ENCODE data around the gene POLD3. TPM values are rescaled to one million over a fixed set of nuclear protein-coding genes. Genes with fewer than 3 reads are reported as not detected.
A peak's percentile ranks its signal among the peaks of the same experiment; 100 is the strongest.
"Not testable (repeated sequence)": the region's sequence is repeated elsewhere in the genome, so short reads cannot be mapped to it uniquely, and the experiment has no call there.

POLD3 gene
- total RNA-seq, 3 donors from 2014 or later: 18.3 to 32.4 (median 20.6) TPM

DNA sequence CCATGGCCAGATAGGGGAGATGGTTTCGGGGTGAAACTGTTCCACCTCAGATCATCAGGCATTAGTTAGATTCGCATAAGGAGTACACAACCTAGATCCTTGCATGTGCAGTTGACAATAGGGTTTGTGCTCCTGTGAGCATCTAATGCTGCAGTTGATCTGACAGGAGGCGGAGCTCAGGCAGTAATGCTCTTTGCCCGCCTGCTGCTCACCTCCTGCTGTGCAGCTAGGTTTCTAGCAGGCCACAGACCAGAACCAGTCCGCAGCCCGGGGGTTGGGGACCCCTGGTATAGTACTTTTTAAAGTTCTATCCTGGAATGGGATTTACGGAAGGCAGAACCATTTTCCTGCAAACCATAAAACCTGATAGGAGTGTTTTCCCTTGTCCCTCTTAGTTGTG lies 54.6 kb downstream of the POLD3 start:
- H3K4me1 ChIP-seq (ENCODE audit: low read depth): no peaks in the 10 kb centered on the region
- DNase-seq: no peak
- TF ChIP-seq, protein P1, sequence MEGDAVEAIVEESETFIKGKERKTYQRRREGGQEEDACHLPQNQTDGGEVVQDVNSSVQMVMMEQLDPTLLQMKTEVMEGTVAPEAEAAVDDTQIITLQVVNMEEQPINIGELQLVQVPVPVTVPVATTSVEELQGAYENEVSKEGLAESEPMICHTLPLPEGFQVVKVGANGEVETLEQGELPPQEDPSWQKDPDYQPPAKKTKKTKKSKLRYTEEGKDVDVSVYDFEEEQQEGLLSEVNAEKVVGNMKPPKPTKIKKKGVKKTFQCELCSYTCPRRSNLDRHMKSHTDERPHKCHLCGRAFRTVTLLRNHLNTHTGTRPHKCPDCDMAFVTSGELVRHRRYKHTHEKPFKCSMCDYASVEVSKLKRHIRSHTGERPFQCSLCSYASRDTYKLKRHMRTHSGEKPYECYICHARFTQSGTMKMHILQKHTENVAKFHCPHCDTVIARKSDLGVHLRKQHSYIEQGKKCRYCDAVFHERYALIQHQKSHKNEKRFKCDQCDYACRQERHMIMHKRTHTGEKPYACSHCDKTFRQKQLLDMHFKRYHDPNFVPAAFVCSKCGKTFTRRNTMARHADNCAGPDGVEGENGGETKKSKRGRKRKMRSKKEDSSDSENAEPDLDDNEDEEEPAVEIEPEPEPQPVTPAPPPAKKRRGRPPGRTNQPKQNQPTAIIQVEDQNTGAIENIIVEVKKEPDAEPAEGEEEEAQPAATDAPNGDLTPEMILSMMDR (IDR thresholded peaks at IDR 0.05): no peak
- H3K9me3 ChIP-seq: no peaks in the 10 kb centered on the region
- intact Hi-C loops (cut with DNase I, micrococcal nuclease): no loop called here
- ATAC-seq: no peak
- no peak overlapping the region for H3K4me3 ChIP-seq
- H3K36me3 ChIP-seq (ENCODE audit: low read depth): no peaks in the 10 kb centered on the region

DNA sequence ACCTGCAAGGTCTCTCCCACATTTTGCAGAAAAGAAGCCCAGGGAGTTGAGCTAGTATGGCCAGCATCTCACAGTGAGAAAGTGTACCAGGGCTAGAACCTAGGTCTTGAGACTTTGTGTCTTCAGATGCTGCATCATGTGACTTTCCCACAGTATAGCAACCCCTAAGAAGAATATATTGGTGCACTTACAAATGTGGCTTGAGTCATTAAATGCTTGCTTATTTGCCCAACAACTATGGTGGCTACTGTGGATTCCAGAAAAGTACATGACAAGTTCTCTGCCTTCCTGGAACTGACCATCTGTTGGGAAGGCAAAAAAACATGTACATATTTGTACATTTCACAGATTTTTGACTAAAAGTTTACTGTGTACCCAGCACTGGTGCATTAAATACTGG lies 55.0 kb downstream of the POLD3 start:
- ATAC-seq (no peak), DNase-seq (no peak)
- TF ChIP-seq, protein P1 (IDR thresholded peaks at IDR 0.05): no peak
- H3K36me3 ChIP-seq (ENCODE audit: low read depth): no peaks in the 10 kb centered on the region
- intact Hi-C loops (cut with DNase I, micrococcal nuclease): no loop called here
- no peaks in the 10 kb centered on the region for H3K9me3 ChIP-seq
- no peak overlapping the region for H3K4me3 ChIP-seq
- H3K4me1 ChIP-seq (ENCODE audit: low read depth): no peaks in the 10 kb centered on the region

DNA sequence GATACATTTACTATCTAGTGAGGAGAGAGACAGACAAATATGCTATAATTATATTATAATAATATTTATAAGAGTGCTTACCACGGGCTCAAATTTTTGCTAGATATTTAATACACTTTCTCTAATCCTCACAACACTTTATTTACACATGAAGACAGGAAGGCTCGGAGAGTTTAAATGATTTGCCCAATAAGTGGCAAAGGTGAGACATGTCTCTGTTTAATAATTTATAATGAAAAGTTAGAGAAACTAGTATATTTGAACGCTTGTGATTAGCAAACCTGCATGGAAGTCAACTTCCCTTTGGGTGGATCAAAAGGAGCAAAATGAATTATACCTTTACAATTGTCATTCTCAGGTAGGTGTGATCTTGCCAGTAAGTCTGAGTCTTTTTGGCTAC lies 55.4 kb downstream of the POLD3 start:
- H3K9me3 ChIP-seq: no peaks in the 10 kb centered on the region
- TF ChIP-seq, protein P1 (IDR thresholded peaks at IDR 0.05): no peak
- H3K36me3 ChIP-seq (ENCODE audit: low read depth): no peaks in the 10 kb centered on the region
- no peak for ATAC-seq
- intact Hi-C loops (cut with DNase I, micrococcal nuclease): no loop called here
- H3K4me3 ChIP-seq: no peak overlapping the region
- no peak for DNase-seq
- H3K4me1 ChIP-seq (ENCODE audit: low read depth): no peaks in the 10 kb centered on the region

DNA sequence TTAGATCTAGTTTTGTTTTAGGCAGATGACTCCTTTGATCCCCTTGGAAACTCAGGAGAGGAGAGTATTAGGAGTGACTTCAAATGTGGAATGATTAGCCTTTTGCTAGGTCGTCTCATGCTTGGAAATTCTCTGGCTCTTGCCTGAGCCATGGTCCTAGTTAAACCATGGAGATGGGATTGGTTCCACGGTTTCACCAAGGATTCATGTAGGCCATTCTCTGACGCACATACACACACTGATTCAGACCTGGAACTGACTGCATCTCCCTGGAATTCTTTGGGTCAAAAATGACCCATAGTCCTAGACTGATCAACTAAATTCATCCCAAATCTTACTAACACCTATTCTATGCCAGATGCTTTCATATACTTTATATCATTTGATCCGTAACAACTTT lies 56.5 kb downstream of the POLD3 start:
- no peaks in the 10 kb centered on the region for H3K36me3 ChIP-seq (ENCODE audit: low read depth)
- H3K9me3 ChIP-seq: no peaks in the 10 kb centered on the region
- ATAC-seq: no peak
- no peak for DNase-seq
- intact Hi-C loops (cut with DNase I, micrococcal nuclease): no loop called here
- no peaks in the 10 kb centered on the region for H3K4me1 ChIP-seq (ENCODE audit: low read depth)
- H3K4me3 ChIP-seq: no peak overlapping the region
- TF ChIP-seq, protein P1 (IDR thresholded peaks at IDR 0.05): no peak

DNA sequence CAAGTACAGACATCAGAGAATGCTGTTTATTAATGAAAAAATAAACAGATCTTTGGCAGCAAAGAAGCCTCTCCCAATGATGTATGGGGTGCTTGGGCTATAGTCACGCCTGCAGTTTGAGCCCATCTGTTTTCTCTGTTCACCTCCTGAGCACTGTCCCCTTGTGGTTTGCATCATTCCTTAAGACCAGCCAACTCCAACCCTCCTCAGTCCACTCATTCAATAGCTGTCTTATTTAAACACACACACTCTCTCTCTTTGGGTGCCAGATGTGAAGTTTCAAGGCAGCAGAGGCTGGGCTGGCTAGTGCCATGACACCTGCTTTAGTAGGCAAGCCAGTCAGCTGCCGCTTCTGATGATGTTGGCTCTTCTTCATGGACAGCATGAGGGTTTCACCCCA lies 58.1 kb downstream of the POLD3 start:
- Histone ChIP-seq H3K4me3 (no peak overlapping the region), H3K9me3 (no peaks in the 10 kb centered on the region), H3K36me3 (ENCODE audit: low read depth) (no peaks in the 10 kb centered on the region), H3K4me1 (ENCODE audit: low read depth) (no peaks in the 10 kb centered on the region)
- DNase-seq (peak in 1 of 3 donors; percentile 18), ATAC-seq (peak; percentile 67)
- TF ChIP-seq, protein P1 (IDR thresholded peaks at IDR 0.05): no peak
- intact Hi-C loops (cut with DNase I, micrococcal nuclease): no loop called here

DNA sequence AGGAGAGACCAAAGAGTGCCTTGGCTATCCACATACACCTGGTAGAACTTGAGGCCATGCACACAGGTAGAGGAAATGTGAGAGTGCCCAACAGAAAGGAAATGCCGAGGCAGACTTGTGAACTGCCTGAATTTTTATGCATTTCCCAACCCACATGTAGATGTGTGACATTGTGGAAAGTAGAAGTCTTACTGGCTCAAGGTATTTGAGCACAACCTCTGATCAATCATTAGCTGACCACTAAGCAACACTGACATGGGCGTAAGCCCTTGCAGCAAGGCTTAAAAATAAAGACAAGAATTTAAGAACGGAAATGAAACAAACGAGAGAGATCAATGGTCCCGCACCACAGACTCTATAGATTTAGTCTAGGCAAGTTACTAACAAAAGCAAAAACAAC lies 62.6 kb downstream of the POLD3 start:
- DNase-seq: no peak
- H3K4me1 ChIP-seq (ENCODE audit: low read depth): no peaks in the 10 kb centered on the region
- no peaks in the 10 kb centered on the region for H3K9me3 ChIP-seq
- no peaks in the 10 kb centered on the region for H3K36me3 ChIP-seq (ENCODE audit: low read depth)
- ATAC-seq: no peak
- TF ChIP-seq, protein P1 (IDR thresholded peaks at IDR 0.05): no peak
- intact Hi-C loops (cut with DNase I, micrococcal nuclease): no loop called here
- H3K4me3 ChIP-seq: no peak overlapping the region

DNA sequence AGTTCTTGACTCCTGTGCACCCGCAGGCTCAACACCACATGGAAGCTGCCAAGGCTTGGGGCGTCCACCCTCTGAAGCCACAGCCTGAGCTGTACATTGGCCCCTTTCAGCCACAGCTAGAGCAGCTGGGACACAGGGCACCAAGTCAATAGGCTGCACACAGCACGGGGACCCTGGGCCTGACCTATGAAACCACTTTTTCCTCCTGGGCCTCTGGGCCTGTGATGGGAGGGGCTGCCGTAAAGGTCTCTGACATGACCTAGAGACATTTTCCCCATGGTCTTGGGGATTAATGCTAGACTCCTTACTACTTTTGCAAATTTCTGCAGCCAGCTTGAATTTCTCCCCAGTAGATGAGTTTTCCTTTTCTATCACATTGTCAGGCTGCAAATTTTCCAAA lies 66.7 kb downstream of the POLD3 start:
- ATAC-seq; H3K9me3 ChIP-seq; DNase-seq; H3K4me1 ChIP-seq (ENCODE audit: low read depth); H3K4me3 ChIP-seq; intact Hi-C loops (cut with DNase I, micrococcal nuclease); H3K36me3 ChIP-seq (ENCODE audit: low read depth): not testable (repeated sequence)
